Testis (tissue), 2 donors: Measurements from ENCODE around the gene FGF21.

Experiments
- CTCF ChIP-seq, 3 experiments: fragments of 450-650 bp in 2 of 3; fragments of 200-600 bp in 1 of 3; sonication (generic) in 1 of 3; IDR thresholded peaks; one replicate each; pipeline ENCODE4 v1.5.1; 2016 to 2019; ENCODE audit warnings: antibody characterized with exemption in 3 of 3, mild to moderate bottlenecking in 2 of 3, moderate library complexity in 1 of 3
- POLR2A ChIP-seq: fragments of 450-650 bp; IDR thresholded peaks from one replicate; pipeline ENCODE4 v1.6.1; 2017; ENCODE audit warnings: antibody characterized with exemption, mild to moderate bottlenecking, moderate library complexity

- no peak for TF ChIP-seq CTCF (IDR thresholded peaks at IDR 0.05)
- no peak for TF ChIP-seq POLR2A
Measured at GRCh38 chr19:48756212-48756611, 888 bp downstream of the FGF21 start.
